Measurements from ENCODE around the gene MYD88. TPM values are rescaled to one million over a fixed set of nuclear protein-coding genes. Genes with fewer than 3 reads are reported as not detected.

The MYD88 gene
- total RNA-seq, 2 donors from 2014 or later, result 55.8 to 63.1 TPM

- Mint-ChIP-seq H3K27me3 (no peaks in the 10 kb centered on the region), H3K36me3 (no peaks in the 10 kb centered on the region), H3K9me3 (no peaks in the 10 kb centered on the region), H3K27ac (peak overlapping the region; percentile 94 to 97), H3K4me1 (ENCODE audit: low read depth in 2 of 2) (peaks cover 32 to 40% of the 10 kb centered on the region in 2 donors), H3K4me3 (peak overlapping the region; percentile 95)
- DNase-seq (ENCODE audit: low spot score), result no peak
- no peak for ATAC-seq
These were observed 25.6 kb downstream of the MYD88 start for GRCh38 chr3:38163841-38164642.

GRCh38 chr3:38164643-38164951 is 26.1 kb downstream of the MYD88 start:
- Mint-ChIP-seq H3K27me3 (no peaks in the 10 kb centered on the region), H3K36me3 (no peaks in the 10 kb centered on the region), H3K9me3 (no peaks in the 10 kb centered on the region), H3K27ac (peak overlapping the region; percentile 94 to 97), H3K4me3 (peak overlapping the region; percentile 95), H3K4me1 (ENCODE audit: low read depth in 2 of 2) (peaks cover 38 to 44% of the 10 kb centered on the region in 2 donors)
- ATAC-seq (no peak), DNase-seq (ENCODE audit: low spot score) (no peak)

- Mint-ChIP-seq H3K4me3 (peak within 1 kb of the TSS; percentile 95), H3K9me3 (no peaks in the 10 kb centered on the region), H3K36me3 (no peaks in the 10 kb centered on the region), H3K27me3 (no peaks in the 10 kb centered on the region), H3K27ac (peak within 1 kb of the TSS; percentile 94 to 97), H3K4me1 (ENCODE audit: low read depth in 2 of 2) (peaks cover 39 to 44% of the 10 kb centered on the region in 2 donors)
- DNase-seq (ENCODE audit: low spot score), result peak; percentile 99
- ATAC-seq, result peak; percentile 93 to 95
These were observed 26.7 kb downstream of the MYD88 start, which contains the start of gene OXSR1 for GRCh38 chr3:38164952-38165721. Gene OXSR1, plus strand, starts transcription at chr3:38165537. Its CDS starts 340 bp downstream, at chr3:38165877.

- H3K36me3 Mint-ChIP-seq, result no peaks in the 10 kb centered on the region
- peak overlapping the region; percentile 95 for H3K4me3 Mint-ChIP-seq
- ATAC-seq (no peak), DNase-seq (ENCODE audit: low spot score) (no peak)
- H3K27ac Mint-ChIP-seq, result peak overlapping the region; percentile 94 to 97
- no peaks in the 10 kb centered on the region for H3K9me3 Mint-ChIP-seq
- no peaks in the 10 kb centered on the region for H3K27me3 Mint-ChIP-seq
- peaks cover 45 to 51% of the 10 kb centered on the region in 2 donors for H3K4me1 Mint-ChIP-seq (ENCODE audit: low read depth in 2 of 2)
These were observed 27.4 kb downstream of the MYD88 start for GRCh38 chr3:38165722-38166387.

- Mint-ChIP-seq H3K27me3 (no peaks in the 10 kb centered on the region), H3K9me3 (no peaks in the 10 kb centered on the region), H3K27ac (peak overlapping the region; percentile 66 to 94), H3K36me3 (no peaks in the 10 kb centered on the region), H3K4me1 (ENCODE audit: low read depth in 2 of 2) (peaks cover 54 to 66% of the 10 kb centered on the region in 2 donors), H3K4me3 (peak overlapping the region; percentile 95)
- DNase-seq (ENCODE audit: low spot score) (no peak), ATAC-seq (no peak)
These were observed 29.1 kb downstream of the MYD88 start for GRCh38 chr3:38167591-38167990.

- Mint-ChIP-seq H3K9me3 (no peaks in the 10 kb centered on the region), H3K4me1 (ENCODE audit: low read depth in 2 of 2) (peaks cover 55 to 72% of the 10 kb centered on the region in 2 donors), H3K36me3 (no peaks in the 10 kb centered on the region), H3K4me3 (peak overlapping the region; percentile 95), H3K27ac (peak overlapping the region; percentile 66 to 94), H3K27me3 (no peaks in the 10 kb centered on the region)
- ATAC-seq (no peak), DNase-seq (ENCODE audit: low spot score) (no peak)
These were observed 29.9 kb downstream of the MYD88 start for GRCh38 chr3:38168151-38169026.

- H3K4me1 Mint-ChIP-seq (ENCODE audit: low read depth in 2 of 2), result peaks cover 61 to 78% of the 10 kb centered on the region in 2 donors
- peak overlapping the region; percentile 66 to 94 for H3K27ac Mint-ChIP-seq
- H3K27me3 Mint-ChIP-seq, result no peaks in the 10 kb centered on the region
- ATAC-seq (no peak), DNase-seq (ENCODE audit: low spot score) (no peak)
- no peaks in the 10 kb centered on the region for H3K9me3 Mint-ChIP-seq
- H3K36me3 Mint-ChIP-seq, result no peaks in the 10 kb centered on the region
- H3K4me3 Mint-ChIP-seq, result peak overlapping the region; percentile 95
These were observed 30.5 kb downstream of the MYD88 start for GRCh38 chr3:38169027-38169317.

- H3K4me3 Mint-ChIP-seq, result no peak overlapping the region
These were observed 32.3 kb downstream of the MYD88 start for GRCh38 chr3:38170722-38171121.

GRCh38 chr3:38171622-38172021 is 33.2 kb downstream of the MYD88 start:
- no peaks in the 10 kb centered on the region for H3K36me3 Mint-ChIP-seq
- H3K27ac Mint-ChIP-seq, result peak overlapping the region; percentile 36 to 48
- H3K4me3 Mint-ChIP-seq, result peak overlapping the region; percentile 40
- peak in 1 of 2 donors; percentile 39 for ATAC-seq
- peaks cover 57 to 77% of the 10 kb centered on the region in 2 donors for H3K4me1 Mint-ChIP-seq (ENCODE audit: low read depth in 2 of 2)
- no peak for DNase-seq (ENCODE audit: low spot score)
- H3K9me3 Mint-ChIP-seq, result no peaks in the 10 kb centered on the region
- H3K27me3 Mint-ChIP-seq, result no peaks in the 10 kb centered on the region

More at GRCh38 chr3:38170722-38171121, 32.3 kb downstream of the MYD88 start:
- peak overlapping the region; percentile 48 to 55 for H3K27ac Mint-ChIP-seq
- H3K4me1 Mint-ChIP-seq (ENCODE audit: low read depth in 2 of 2), result peaks cover 62 to 84% of the 10 kb centered on the region in 2 donors
- DNase-seq (ENCODE audit: low spot score) (no peak), ATAC-seq (no peak)
- H3K27me3 Mint-ChIP-seq, result no peaks in the 10 kb centered on the region
- H3K36me3 Mint-ChIP-seq, result no peaks in the 10 kb centered on the region
- H3K9me3 Mint-ChIP-seq, result no peaks in the 10 kb centered on the region

- Mint-ChIP-seq H3K27ac (peak overlapping the region in 1 of 2 donors; percentile 8), H3K4me3 (peak overlapping the region; percentile 58), H3K36me3 (no peaks in the 10 kb centered on the region), H3K27me3 (no peaks in the 10 kb centered on the region), H3K9me3 (no peaks in the 10 kb centered on the region), H3K4me1 (ENCODE audit: low read depth in 2 of 2) (peaks cover 45 to 54% of the 10 kb centered on the region in 2 donors)
- no peak for ATAC-seq
- no peak for DNase-seq (ENCODE audit: low spot score)
These were observed 35.5 kb downstream of the MYD88 start for GRCh38 chr3:38173834-38174418.

GRCh38 chr3:38177181-38177580 is 38.7 kb downstream of the MYD88 start:
- Mint-ChIP-seq H3K27me3 (no peaks in the 10 kb centered on the region), H3K36me3 (peaks cover 4% of the 10 kb centered on the region), H3K27ac (no peak overlapping the region), H3K9me3 (no peaks in the 10 kb centered on the region), H3K4me1 (ENCODE audit: low read depth in 2 of 2) (peaks cover 27 to 38% of the 10 kb centered on the region in 2 donors), H3K4me3 (no peak overlapping the region)
- DNase-seq (ENCODE audit: low spot score), result no peak
- no peak for ATAC-seq

- Mint-ChIP-seq H3K4me1 (ENCODE audit: low read depth in 2 of 2) (peaks cover 9 to 13% of the 10 kb centered on the region in 2 donors), H3K27me3 (no peaks in the 10 kb centered on the region), H3K27ac (no peak overlapping the region), H3K9me3 (no peaks in the 10 kb centered on the region), H3K4me3 (no peak overlapping the region), H3K36me3 (peaks cover 16% of the 10 kb centered on the region)
- DNase-seq (ENCODE audit: low spot score), result no peak
- no peak for ATAC-seq
These were observed 48.3 kb downstream of the MYD88 start for GRCh38 chr3:38186781-38187180.

GRCh38 chr3:38190481-38190881 is 52.0 kb downstream of the MYD88 start:
- no peak overlapping the region for H3K27ac Mint-ChIP-seq
- H3K4me3 Mint-ChIP-seq, result no peak overlapping the region
- DNase-seq (ENCODE audit: low spot score), result no peak
- peak; percentile 87 to 91 for ATAC-seq
- H3K27me3 Mint-ChIP-seq, result no peaks in the 10 kb centered on the region
- H3K9me3 Mint-ChIP-seq, result no peaks in the 10 kb centered on the region
- peaks cover 22% of the 10 kb centered on the region for H3K36me3 Mint-ChIP-seq
- peaks cover 8 to 12% of the 10 kb centered on the region in 2 donors for H3K4me1 Mint-ChIP-seq (ENCODE audit: low read depth in 2 of 2)

All from natural killer cell treated with Interleukin-12 subunit alpha and Interleukin-12 subunit beta and Interleukin-15 and Interleukin-18, amount 100 ng/mL, for 72 hours (primary cell).